ENCODE results near the gene KYNU.

Gene KYNU

GRCh38 chr2:142933916-142934315 lies 56.5 kb downstream of the KYNU start:
- Histone ChIP-seq H4K8ac (ENCODE audit: low read depth, low read length) (no peak overlapping the region), H3K4me3 (ENCODE audit: low read depth, low read length) (no peak overlapping the region), H2BK120ac (ENCODE audit: insufficient read depth, low read length, poor library complexity) (no peak overlapping the region), H2BK5ac (ENCODE audit: low read depth, low read length, poor library complexity) (no peak overlapping the region), H3K4ac (ENCODE audit: low read depth, low read length) (no peak overlapping the region), H3K14ac (ENCODE audit: low read length) (no peak overlapping the region), H3K4me1 (ENCODE audit: control insufficient read depth in 1 of 2, insufficient read depth in 2 of 2, low read length in 2 of 2) (no peaks in the 10 kb centered on the region), H3K9ac (ENCODE audit: low read length) (no peak overlapping the region), H3K4me2 (ENCODE audit: low read length) (no peak overlapping the region), H3K79me2 (ENCODE audit: control insufficient read depth, insufficient read depth, low read length, poor library complexity) (no peaks in the 10 kb centered on the region), H3K23ac (ENCODE audit: low read length) (no peak overlapping the region), H2BK12ac (ENCODE audit: low read length) (no peak overlapping the region), H2AK5ac (ENCODE audit: low read length) (no peak overlapping the region), H3K79me1 (ENCODE audit: low read length) (no peaks in the 10 kb centered on the region), H3K36me3 (ENCODE audit: control insufficient read depth in 1 of 2, insufficient read depth in 2 of 2, low read length in 2 of 2) (no peaks in the 10 kb centered on the region), H3K9me3 (ENCODE audit: insufficient read depth, low read depth, low read length) (no peaks in the 10 kb centered on the region), H2AFZ (ENCODE audit: insufficient read depth, low read length, poor library complexity) (no peak overlapping the region), H3K27me3 (ENCODE audit: insufficient read depth, low read length) (no peaks in the 10 kb centered on the region), H3K18ac (ENCODE audit: low read length) (no peak overlapping the region), H3K27ac (ENCODE audit: low read depth, low read length) (no peak overlapping the region), H4K91ac (ENCODE audit: low read depth, low read length) (no peak overlapping the region), H4K12ac (ENCODE audit: low read depth, low read length) (no peak overlapping the region)
- no peak for DNase-seq
- 100% methylated on average over 2 of the region's 5 CpGs for WGBS (ENCODE audit: extremely low coverage, insufficient coverage, insufficient read length)

GRCh38 chr2:142935563-142936089 lies 58.2 kb downstream of the KYNU start:
- Histone ChIP-seq H3K14ac (ENCODE audit: low read length) (no peak overlapping the region), H2BK5ac (ENCODE audit: low read depth, low read length, poor library complexity) (no peak overlapping the region), H3K4me2 (ENCODE audit: low read length) (no peak overlapping the region), H4K12ac (ENCODE audit: low read depth, low read length) (no peak overlapping the region), H2BK120ac (ENCODE audit: insufficient read depth, low read length, poor library complexity) (no peak overlapping the region), H3K4me1 (ENCODE audit: control insufficient read depth in 1 of 2, insufficient read depth in 2 of 2, low read length in 2 of 2) (no peaks in the 10 kb centered on the region), H3K27ac (ENCODE audit: low read depth, low read length) (no peak overlapping the region), H3K4me3 (ENCODE audit: low read depth, low read length) (no peak overlapping the region), H2BK12ac (ENCODE audit: low read length) (no peak overlapping the region), H3K36me3 (ENCODE audit: control insufficient read depth in 1 of 2, insufficient read depth in 2 of 2, low read length in 2 of 2) (no peaks in the 10 kb centered on the region), H3K9me3 (ENCODE audit: insufficient read depth, low read depth, low read length) (no peaks in the 10 kb centered on the region), H2AK5ac (ENCODE audit: low read length) (no peak overlapping the region), H3K23ac (ENCODE audit: low read length) (no peak overlapping the region), H4K91ac (ENCODE audit: low read depth, low read length) (no peak overlapping the region), H3K4ac (ENCODE audit: low read depth, low read length) (no peak overlapping the region), H2AFZ (ENCODE audit: insufficient read depth, low read length, poor library complexity) (no peak overlapping the region), H3K79me2 (ENCODE audit: control insufficient read depth, insufficient read depth, low read length, poor library complexity) (no peaks in the 10 kb centered on the region), H3K9ac (ENCODE audit: low read length) (no peak overlapping the region), H3K79me1 (ENCODE audit: low read length) (no peaks in the 10 kb centered on the region), H4K8ac (ENCODE audit: low read depth, low read length) (no peak overlapping the region), H3K18ac (ENCODE audit: low read length) (no peak overlapping the region), H3K27me3 (ENCODE audit: insufficient read depth, low read length) (no peaks in the 10 kb centered on the region)
- 100% methylated on average over 4 of the region's 10 CpGs for WGBS (ENCODE audit: extremely low coverage, insufficient coverage, insufficient read length)
- DNase-seq: peak in 1 of 2 donors; percentile 28

- no peak overlapping the region for H4K8ac ChIP-seq (ENCODE audit: low read depth, low read length)
- no peak overlapping the region for H3K27ac ChIP-seq (ENCODE audit: low read depth, low read length)
- H3K4me1 ChIP-seq (ENCODE audit: control insufficient read depth in 1 of 2, insufficient read depth in 2 of 2, low read length in 2 of 2): no peaks in the 10 kb centered on the region
- no peaks in the 10 kb centered on the region for H3K27me3 ChIP-seq (ENCODE audit: insufficient read depth, low read length)
- H3K79me2 ChIP-seq (ENCODE audit: control insufficient read depth, insufficient read depth, low read length, poor library complexity): no peaks in the 10 kb centered on the region
- H3K4ac ChIP-seq (ENCODE audit: low read depth, low read length): no peak overlapping the region
- H2BK120ac ChIP-seq (ENCODE audit: insufficient read depth, low read length, poor library complexity): no peak overlapping the region
- DNase-seq: no peak
- H3K9me3 ChIP-seq (ENCODE audit: insufficient read depth, low read depth, low read length): no peaks in the 10 kb centered on the region
- WGBS (ENCODE audit: extremely low coverage, insufficient coverage, insufficient read length): no CpG with 5 or more reads among the region's 7 CpGs
- no peak overlapping the region for H4K12ac ChIP-seq (ENCODE audit: low read depth, low read length)
- no peak overlapping the region for H4K91ac ChIP-seq (ENCODE audit: low read depth, low read length)
- no peak overlapping the region for H3K14ac ChIP-seq (ENCODE audit: low read length)
- no peak overlapping the region for H2AFZ ChIP-seq (ENCODE audit: insufficient read depth, low read length, poor library complexity)
- H2BK12ac ChIP-seq (ENCODE audit: low read length): no peak overlapping the region
- H3K4me3 ChIP-seq (ENCODE audit: low read depth, low read length): no peak overlapping the region
- H2AK5ac ChIP-seq (ENCODE audit: low read length): no peak overlapping the region
- no peak overlapping the region for H3K23ac ChIP-seq (ENCODE audit: low read length)
- no peak overlapping the region for H3K9ac ChIP-seq (ENCODE audit: low read length)
- H3K36me3 ChIP-seq (ENCODE audit: control insufficient read depth in 1 of 2, insufficient read depth in 2 of 2, low read length in 2 of 2): no peaks in the 10 kb centered on the region
- no peaks in the 10 kb centered on the region for H3K79me1 ChIP-seq (ENCODE audit: low read length)
- H2BK5ac ChIP-seq (ENCODE audit: low read depth, low read length, poor library complexity): no peak overlapping the region
- H3K18ac ChIP-seq (ENCODE audit: low read length): no peak overlapping the region
- H3K4me2 ChIP-seq (ENCODE audit: low read length): no peak overlapping the region
Measured at GRCh38 chr2:142936629-142937028, 59.2 kb downstream of the KYNU start.

- H2BK12ac ChIP-seq (ENCODE audit: low read length): no peak overlapping the region
- no peaks in the 10 kb centered on the region for H3K79me1 ChIP-seq (ENCODE audit: low read length)
- no peak overlapping the region for H3K23ac ChIP-seq (ENCODE audit: low read length)
- no peaks in the 10 kb centered on the region for H3K4me1 ChIP-seq (ENCODE audit: control insufficient read depth in 1 of 2, insufficient read depth in 2 of 2, low read length in 2 of 2)
- no peak overlapping the region for H2AFZ ChIP-seq (ENCODE audit: insufficient read depth, low read length, poor library complexity)
- no peak overlapping the region for H2BK120ac ChIP-seq (ENCODE audit: insufficient read depth, low read length, poor library complexity)
- H3K27me3 ChIP-seq (ENCODE audit: insufficient read depth, low read length): no peaks in the 10 kb centered on the region
- no peak overlapping the region for H3K4me2 ChIP-seq (ENCODE audit: low read length)
- H2BK5ac ChIP-seq (ENCODE audit: low read depth, low read length, poor library complexity): no peak overlapping the region
- no peak overlapping the region for H3K18ac ChIP-seq (ENCODE audit: low read length)
- no CpG with 5 or more reads among the region's 3 CpGs for WGBS (ENCODE audit: extremely low coverage, insufficient coverage, insufficient read length)
- H3K4me3 ChIP-seq (ENCODE audit: low read depth, low read length): no peak overlapping the region
- no peak overlapping the region for H4K91ac ChIP-seq (ENCODE audit: low read depth, low read length)
- no peak overlapping the region for H4K8ac ChIP-seq (ENCODE audit: low read depth, low read length)
- H4K12ac ChIP-seq (ENCODE audit: low read depth, low read length): no peak overlapping the region
- H3K79me2 ChIP-seq (ENCODE audit: control insufficient read depth, insufficient read depth, low read length, poor library complexity): no peaks in the 10 kb centered on the region
- H3K4ac ChIP-seq (ENCODE audit: low read depth, low read length): no peak overlapping the region
- no peak overlapping the region for H3K14ac ChIP-seq (ENCODE audit: low read length)
- DNase-seq: no peak
- H2AK5ac ChIP-seq (ENCODE audit: low read length): no peak overlapping the region
- no peaks in the 10 kb centered on the region for H3K36me3 ChIP-seq (ENCODE audit: control insufficient read depth in 1 of 2, insufficient read depth in 2 of 2, low read length in 2 of 2)
- H3K9ac ChIP-seq (ENCODE audit: low read length): no peak overlapping the region
- H3K27ac ChIP-seq (ENCODE audit: low read depth, low read length): no peak overlapping the region
- H3K9me3 ChIP-seq (ENCODE audit: insufficient read depth, low read depth, low read length): no peaks in the 10 kb centered on the region
Measured at GRCh38 chr2:142937347-142937746, 59.9 kb downstream of the KYNU start.
